ENCODE data around the gene CAB39L. TPM values are rescaled to one million over a fixed set of nuclear protein-coding genes. Genes with fewer than 3 reads are reported as not detected.

The CAB39L gene
- total RNA-seq, result 1 to 10 TPM; 5.3 to 8.6 TPM
- 10.3 TPM for polyA plus RNA-seq (2013, experiment 1 of 2)
- 11.5 TPM for polyA plus RNA-seq (2013, experiment 2 of 2)
- long read RNA-seq, experiment 1, partial matches to known transcripts, result 0 of 1 reads
- long read RNA-seq, experiment 1, other reads (novel, unspliced or antisense), result 1 of 1 reads
- long read RNA-seq, experiment 2, transcript CAB39L-205 (11 exons, 2,416 nt), result major isoform, 9 of 20 reads
- long read RNA-seq, experiment 2, partial matches to known transcripts, result 5 of 20 reads
- long read RNA-seq, experiment 2, other reads (novel, unspliced or antisense), result 6 of 20 reads
- long read RNA-seq, experiment 3, transcript CAB39L-205 (11 exons, 2,416 nt), result major isoform, 16 of 20 reads
- long read RNA-seq, experiment 3, partial matches to known transcripts, result 0 of 20 reads
- long read RNA-seq, experiment 3, other reads (novel, unspliced or antisense), result 3 of 20 reads
- long read RNA-seq, experiment 4, partial matches to known transcripts, result 5 of 10 reads
- long read RNA-seq, experiment 4, other reads (novel, unspliced or antisense), result 1 of 10 reads

- no peaks in the 10 kb centered on the region for H3K9me3 ChIP-seq (ENCODE audit: control insufficient read depth, low read length)
Measured at GRCh38 chr13:49443704-49444523, at the start of gene CAB39L, which contains the start of gene SETDB2. CAB39L (minus strand) TSS chr13:49444064; CDS start chr13:49382910, 61,154 bp downstream. SETDB2 (plus strand) TSS chr13:49444274; CDS start chr13:49451894, 7,620 bp downstream.

DNA sequence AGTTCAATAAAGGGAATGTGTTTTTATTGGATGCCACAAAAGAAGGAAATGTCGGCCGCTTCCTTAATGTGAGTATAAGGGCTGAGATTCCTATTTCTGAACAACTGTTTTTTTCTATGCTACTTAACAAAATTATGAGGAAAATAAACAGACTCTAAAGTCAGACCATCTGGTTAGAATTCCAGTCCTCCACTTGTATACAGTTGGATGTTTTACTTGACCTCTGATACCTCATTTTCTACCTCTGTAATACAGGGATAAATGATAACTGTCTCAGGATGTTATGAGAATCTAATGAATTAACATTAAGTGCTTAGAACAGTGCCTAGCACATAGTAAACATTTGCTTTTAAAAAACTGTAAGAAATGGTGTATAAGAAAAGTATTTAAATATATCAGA lies 44.7 kb upstream of the CAB39L start:
- H3K27ac ChIP-seq (ENCODE audit: low read depth, low read length), result no peak overlapping the region
- H3K36me3 ChIP-seq (ENCODE audit: control insufficient read depth, insufficient read depth, low read length), result peaks cover 9% of the 10 kb centered on the region
- Mint-ChIP-seq H3K27me3 (ENCODE audit: insufficient read depth) (no peaks in the 10 kb centered on the region), H3K9me3 (no peaks in the 10 kb centered on the region), H3K36me3 (ENCODE audit: low read depth) (peaks cover 14% of the 10 kb centered on the region), H3K4me1 (peaks cover 7% of the 10 kb centered on the region), H3K27ac (no peak overlapping the region), H3K4me3 (no peak overlapping the region)
- H3K9ac ChIP-seq (ENCODE audit: extremely low read depth, low read length, poor library complexity, severe bottlenecking), result no peak overlapping the region
- DNase-seq, result no peak
- peaks cover 4% of the 10 kb centered on the region for H3K4me1 ChIP-seq (ENCODE audit: control insufficient read depth, insufficient read depth, low read length)
- no peaks in the 10 kb centered on the region for H3K9me3 ChIP-seq (ENCODE audit: control insufficient read depth, low read length)
- 100% methylated on average over 2 of the region's 2 CpGs; no CpG with 5 or more reads in 1 of the 2 experiments for WGBS, 2 experiments (ENCODE audit: insufficient coverage in 1 of 2, insufficient read length in 1 of 2)
- no peak overlapping the region for H3K4me3 ChIP-seq (ENCODE audit: low read length)
- no peak for TF ChIP-seq CTCF (conservative IDR thresholded peaks at IDR 0.05)
- no peaks in the 10 kb centered on the region for H3K27me3 ChIP-seq (ENCODE audit: control insufficient read depth, insufficient read depth, low read length, poor library complexity, severe bottlenecking)

More at GRCh38 chr13:49443704-49444523, at the start of gene CAB39L, which contains the start of gene SETDB2:
- Histone ChIP-seq H3K36me3 (ENCODE audit: control insufficient read depth, insufficient read depth, low read length) (peaks cover 6% of the 10 kb centered on the region), H3K27ac (ENCODE audit: low read depth, low read length) (peak within 1 kb of the TSS; percentile 90), H3K27me3 (ENCODE audit: control insufficient read depth, insufficient read depth, low read length, poor library complexity, severe bottlenecking) (no peaks in the 10 kb centered on the region), H3K4me3 (ENCODE audit: low read length) (peak within 1 kb of the TSS; percentile 84), H3K4me1 (ENCODE audit: control insufficient read depth, insufficient read depth, low read length) (no peaks in the 10 kb centered on the region), H3K9ac (ENCODE audit: extremely low read depth, low read length, poor library complexity, severe bottlenecking) (peak within 1 kb of the TSS; percentile 91)
- 0 to 3% methylated on average over 28 to 53 of the region's 53 CpGs for WGBS, 2 experiments (ENCODE audit: insufficient coverage in 1 of 2, insufficient read length in 1 of 2)
- peak within 1 kb of the TSS; percentile 99 for H3K27ac Mint-ChIP-seq
- H3K36me3 Mint-ChIP-seq (ENCODE audit: low read depth), result peaks cover 1% of the 10 kb centered on the region
- H3K4me1 Mint-ChIP-seq, result peaks cover 3% of the 10 kb centered on the region
- no peaks in the 10 kb centered on the region for H3K27me3 Mint-ChIP-seq (ENCODE audit: insufficient read depth)
- H3K9me3 Mint-ChIP-seq, result no peaks in the 10 kb centered on the region
- peak; percentile 100 for DNase-seq
- peak within 1 kb of the TSS; percentile 93 for H3K4me3 Mint-ChIP-seq
- peak; percentile 53 for TF ChIP-seq CTCF (conservative IDR thresholded peaks at IDR 0.05)

DNA sequence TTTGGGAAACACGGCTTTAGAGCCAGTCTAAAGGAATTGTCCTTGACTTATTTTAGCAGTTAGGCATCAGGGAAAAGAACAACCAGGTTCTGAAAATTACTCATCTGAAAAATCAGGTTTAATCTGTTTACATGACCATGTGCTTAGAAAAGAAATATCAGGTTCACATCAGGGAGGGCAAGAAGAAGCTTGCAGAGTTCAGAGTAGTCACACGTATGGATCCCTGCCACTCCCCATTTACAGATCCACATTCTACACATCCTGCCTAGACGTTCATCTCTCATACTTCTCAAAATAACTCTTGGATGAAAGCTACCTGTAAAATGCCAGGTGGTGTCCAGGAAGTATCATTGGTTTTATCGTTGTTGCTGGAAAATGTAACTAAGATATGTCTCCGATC lies 37.9 kb upstream of the CAB39L start:
- H3K36me3 Mint-ChIP-seq (ENCODE audit: low read depth), result peaks cover 38% of the 10 kb centered on the region
- WGBS, 2 experiments (ENCODE audit: insufficient coverage in 1 of 2, insufficient read length in 1 of 2), result 92 to 97% methylated on average over 5 of the region's 5 CpGs
- Histone ChIP-seq H3K4me3 (ENCODE audit: low read length) (no peak overlapping the region), H3K36me3 (ENCODE audit: control insufficient read depth, insufficient read depth, low read length) (peaks cover 34% of the 10 kb centered on the region), H3K9ac (ENCODE audit: extremely low read depth, low read length, poor library complexity, severe bottlenecking) (no peak overlapping the region), H3K27me3 (ENCODE audit: control insufficient read depth, insufficient read depth, low read length, poor library complexity, severe bottlenecking) (no peaks in the 10 kb centered on the region), H3K9me3 (ENCODE audit: control insufficient read depth, low read length) (no peaks in the 10 kb centered on the region), H3K27ac (ENCODE audit: low read depth, low read length) (no peak overlapping the region), H3K4me1 (ENCODE audit: control insufficient read depth, insufficient read depth, low read length) (peaks cover 4% of the 10 kb centered on the region)
- DNase-seq, result no peak
- no peak for TF ChIP-seq CTCF (conservative IDR thresholded peaks at IDR 0.05)
- H3K27me3 Mint-ChIP-seq (ENCODE audit: insufficient read depth), result no peaks in the 10 kb centered on the region
- H3K4me1 Mint-ChIP-seq, result peaks cover 7% of the 10 kb centered on the region
- no peak overlapping the region for H3K4me3 Mint-ChIP-seq
- no peak overlapping the region for H3K27ac Mint-ChIP-seq
- no peaks in the 10 kb centered on the region for H3K9me3 Mint-ChIP-seq
